GM12892 (cell line): ENCODE results near the gene ASB2.

Experiments
- POLR2A ChIP-seq: IDR thresholded peaks from 2 replicates; pipeline ENCODE4 v1.6.1; 2011; ENCODE audit warnings: low read depth, low read length, control low read depth
- POLR2AphosphoS5 ChIP-seq: IDR thresholded peaks from 2 replicates; pipeline ENCODE4 v1.6.1; 2011; ENCODE audit warnings: low read depth, low read length, control low read depth

- TF ChIP-seq POLR2AphosphoS5 = no peak
- TF ChIP-seq POLR2A = no peak
Observed at GRCh38 chr14:93994919-93995682, 18.7 kb upstream of the ASB2 start.
